Thyroid gland (tissue), 4 donors: ENCODE results near the gene VARS2.

Experiments used
- POLR2A ChIP-seq, 2 donors: fragments of 450-650 bp; IDR thresholded peaks; one replicate each; pipeline ENCODE4 v1.6.1; 2017; ENCODE audit warnings: antibody characterized with exemption in 2 of 2, mild to moderate bottlenecking in 2 of 2, moderate library complexity in 1 of 2
- TF ChIP-seq, protein P1 (sequence below), 6 experiments: fragments of 200-600 bp in 3 of 6; fragments of 450-650 bp in 3 of 6; sonication (generic) in 3 of 6; IDR thresholded peaks; one replicate each; pipeline ENCODE4 v1.5.1; 2016 to 2019; ENCODE audit warnings: antibody characterized with exemption in 6 of 6, mild to moderate bottlenecking in 2 of 6, inconsistent platforms in 1 of 6, moderate library complexity in 1 of 6

DNA sequence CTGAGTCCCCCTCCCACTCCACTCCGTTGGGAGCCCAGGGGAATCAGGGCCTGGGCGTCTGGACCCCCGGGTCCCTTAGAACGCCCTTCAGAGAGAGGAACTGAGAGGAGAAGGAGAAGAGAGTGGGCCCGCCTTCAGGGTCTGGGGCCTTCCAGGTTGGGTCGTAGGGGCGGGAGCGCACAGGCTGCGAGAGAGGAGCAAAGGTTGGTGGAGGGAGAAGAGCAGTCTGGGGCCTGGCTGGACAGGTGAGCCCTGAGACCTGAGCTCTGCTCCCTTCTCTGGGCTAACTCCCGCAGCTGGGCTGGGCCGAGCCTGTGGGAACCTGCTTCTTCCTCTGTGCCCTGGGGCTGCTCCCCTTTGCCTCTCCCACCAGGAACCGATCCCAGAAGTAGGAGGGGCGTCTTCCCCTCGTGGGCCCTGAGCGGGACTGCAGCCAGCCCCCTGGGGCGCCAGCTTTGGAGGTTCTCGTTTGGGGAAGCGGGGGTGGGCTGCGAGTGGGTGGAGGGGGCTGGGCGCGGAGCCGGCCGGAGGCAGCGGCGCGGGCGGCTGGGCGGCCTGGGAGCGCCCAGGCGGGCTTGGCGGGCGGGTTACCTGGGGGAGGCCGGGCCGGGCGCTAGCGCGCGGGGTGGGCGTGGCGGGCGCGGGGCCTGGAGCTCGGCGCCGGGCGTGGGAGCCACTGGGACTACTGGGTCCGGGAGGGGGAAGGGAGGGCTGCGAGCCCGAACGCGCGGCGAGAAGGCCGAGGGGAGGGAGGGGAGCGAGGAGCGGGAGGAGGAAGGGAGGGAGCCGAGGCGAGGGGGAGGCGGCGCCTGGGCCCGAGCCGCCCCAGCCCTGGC is 30.1 kb upstream of the VARS2 start, which contains the start of gene DDR1:
- peak in 1 of 2 donors; percentile 42 for TF ChIP-seq POLR2A (IDR thresholded peaks at IDR 0.05)
- TF ChIP-seq, protein P1, sequence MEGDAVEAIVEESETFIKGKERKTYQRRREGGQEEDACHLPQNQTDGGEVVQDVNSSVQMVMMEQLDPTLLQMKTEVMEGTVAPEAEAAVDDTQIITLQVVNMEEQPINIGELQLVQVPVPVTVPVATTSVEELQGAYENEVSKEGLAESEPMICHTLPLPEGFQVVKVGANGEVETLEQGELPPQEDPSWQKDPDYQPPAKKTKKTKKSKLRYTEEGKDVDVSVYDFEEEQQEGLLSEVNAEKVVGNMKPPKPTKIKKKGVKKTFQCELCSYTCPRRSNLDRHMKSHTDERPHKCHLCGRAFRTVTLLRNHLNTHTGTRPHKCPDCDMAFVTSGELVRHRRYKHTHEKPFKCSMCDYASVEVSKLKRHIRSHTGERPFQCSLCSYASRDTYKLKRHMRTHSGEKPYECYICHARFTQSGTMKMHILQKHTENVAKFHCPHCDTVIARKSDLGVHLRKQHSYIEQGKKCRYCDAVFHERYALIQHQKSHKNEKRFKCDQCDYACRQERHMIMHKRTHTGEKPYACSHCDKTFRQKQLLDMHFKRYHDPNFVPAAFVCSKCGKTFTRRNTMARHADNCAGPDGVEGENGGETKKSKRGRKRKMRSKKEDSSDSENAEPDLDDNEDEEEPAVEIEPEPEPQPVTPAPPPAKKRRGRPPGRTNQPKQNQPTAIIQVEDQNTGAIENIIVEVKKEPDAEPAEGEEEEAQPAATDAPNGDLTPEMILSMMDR (IDR thresholded peaks at IDR 0.05), result no peak
